ENCODE results near the gene ZNF19.

DNA sequence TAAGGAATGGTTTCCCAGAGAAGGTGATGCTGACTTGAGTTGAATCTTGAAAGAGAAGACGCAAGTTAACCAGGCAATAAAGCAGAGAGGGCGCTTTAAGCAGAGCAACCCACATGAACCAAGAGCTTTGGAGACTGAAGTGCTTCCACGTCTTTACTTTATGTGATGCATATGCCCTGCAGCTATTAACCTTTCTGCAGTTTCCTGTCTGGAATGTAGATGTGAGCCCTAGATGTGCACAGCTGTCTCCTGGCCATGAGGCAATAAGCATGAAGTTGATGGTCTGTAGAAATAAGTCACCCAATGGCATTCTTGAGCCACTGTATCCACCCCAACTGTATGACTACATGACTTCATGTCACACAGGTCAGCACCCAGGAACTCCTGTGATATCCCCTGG is 31.4 kb upstream of the ZNF19 start:
- TF ChIP-seq, protein P1, sequence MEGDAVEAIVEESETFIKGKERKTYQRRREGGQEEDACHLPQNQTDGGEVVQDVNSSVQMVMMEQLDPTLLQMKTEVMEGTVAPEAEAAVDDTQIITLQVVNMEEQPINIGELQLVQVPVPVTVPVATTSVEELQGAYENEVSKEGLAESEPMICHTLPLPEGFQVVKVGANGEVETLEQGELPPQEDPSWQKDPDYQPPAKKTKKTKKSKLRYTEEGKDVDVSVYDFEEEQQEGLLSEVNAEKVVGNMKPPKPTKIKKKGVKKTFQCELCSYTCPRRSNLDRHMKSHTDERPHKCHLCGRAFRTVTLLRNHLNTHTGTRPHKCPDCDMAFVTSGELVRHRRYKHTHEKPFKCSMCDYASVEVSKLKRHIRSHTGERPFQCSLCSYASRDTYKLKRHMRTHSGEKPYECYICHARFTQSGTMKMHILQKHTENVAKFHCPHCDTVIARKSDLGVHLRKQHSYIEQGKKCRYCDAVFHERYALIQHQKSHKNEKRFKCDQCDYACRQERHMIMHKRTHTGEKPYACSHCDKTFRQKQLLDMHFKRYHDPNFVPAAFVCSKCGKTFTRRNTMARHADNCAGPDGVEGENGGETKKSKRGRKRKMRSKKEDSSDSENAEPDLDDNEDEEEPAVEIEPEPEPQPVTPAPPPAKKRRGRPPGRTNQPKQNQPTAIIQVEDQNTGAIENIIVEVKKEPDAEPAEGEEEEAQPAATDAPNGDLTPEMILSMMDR (IDR thresholded peaks at IDR 0.05): no peak
- no peak for TF ChIP-seq BHLHE40 (IDR thresholded peaks at IDR 0.05; ENCODE audit: low read depth, low read length)
- no peak for TF ChIP-seq SMC3 (IDR thresholded peaks at IDR 0.05)
- no peak for TF ChIP-seq MAZ (IDR thresholded peaks at IDR 0.05; ENCODE audit: borderline replicate concordance, low read depth, low read length)
- TF ChIP-seq POLR2A (IDR thresholded peaks at IDR 0.05; ENCODE audit: low read length): no peak
- no peak for TF ChIP-seq RAD21 (conservative IDR thresholded peaks at IDR 0.05 in 1 of 2, IDR thresholded peaks at IDR 0.05 in 1 of 2)
- no peak for TF ChIP-seq NR3C1 (IDR thresholded peaks at IDR 0.05)
- TF ChIP-seq, protein P2, sequence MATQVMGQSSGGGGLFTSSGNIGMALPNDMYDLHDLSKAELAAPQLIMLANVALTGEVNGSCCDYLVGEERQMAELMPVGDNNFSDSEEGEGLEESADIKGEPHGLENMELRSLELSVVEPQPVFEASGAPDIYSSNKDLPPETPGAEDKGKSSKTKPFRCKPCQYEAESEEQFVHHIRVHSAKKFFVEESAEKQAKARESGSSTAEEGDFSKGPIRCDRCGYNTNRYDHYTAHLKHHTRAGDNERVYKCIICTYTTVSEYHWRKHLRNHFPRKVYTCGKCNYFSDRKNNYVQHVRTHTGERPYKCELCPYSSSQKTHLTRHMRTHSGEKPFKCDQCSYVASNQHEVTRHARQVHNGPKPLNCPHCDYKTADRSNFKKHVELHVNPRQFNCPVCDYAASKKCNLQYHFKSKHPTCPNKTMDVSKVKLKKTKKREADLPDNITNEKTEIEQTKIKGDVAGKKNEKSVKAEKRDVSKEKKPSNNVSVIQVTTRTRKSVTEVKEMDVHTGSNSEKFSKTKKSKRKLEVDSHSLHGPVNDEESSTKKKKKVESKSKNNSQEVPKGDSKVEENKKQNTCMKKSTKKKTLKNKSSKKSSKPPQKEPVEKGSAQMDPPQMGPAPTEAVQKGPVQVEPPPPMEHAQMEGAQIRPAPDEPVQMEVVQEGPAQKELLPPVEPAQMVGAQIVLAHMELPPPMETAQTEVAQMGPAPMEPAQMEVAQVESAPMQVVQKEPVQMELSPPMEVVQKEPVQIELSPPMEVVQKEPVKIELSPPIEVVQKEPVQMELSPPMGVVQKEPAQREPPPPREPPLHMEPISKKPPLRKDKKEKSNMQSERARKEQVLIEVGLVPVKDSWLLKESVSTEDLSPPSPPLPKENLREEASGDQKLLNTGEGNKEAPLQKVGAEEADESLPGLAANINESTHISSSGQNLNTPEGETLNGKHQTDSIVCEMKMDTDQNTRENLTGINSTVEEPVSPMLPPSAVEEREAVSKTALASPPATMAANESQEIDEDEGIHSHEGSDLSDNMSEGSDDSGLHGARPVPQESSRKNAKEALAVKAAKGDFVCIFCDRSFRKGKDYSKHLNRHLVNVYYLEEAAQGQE (IDR thresholded peaks at IDR 0.05): no peak
